ENCODE measurements around the gene CPS1.

GRCh38 chr2:210541290-210541902 is 15.0 kb upstream of the CPS1 start:
- TF ChIP-seq CTCF (IDR thresholded peaks at IDR 0.05; ENCODE audit: extremely low read depth in 1 of 2, insufficient read depth in 1 of 2, low read depth in 1 of 2, low read length in 2 of 2) (no peak), POLR2AphosphoS5 (IDR thresholded peaks at IDR 0.05; ENCODE audit: insufficient read depth, low read depth, low read length) (no peak), POLR2A (IDR thresholded peaks at IDR 0.05; ENCODE audit: low read depth, low read length) (no peak), MYC (IDR thresholded peaks at IDR 0.05; ENCODE audit: low read depth, low read length) (no peak), GATA2 (IDR thresholded peaks at IDR 0.05; ENCODE audit: insufficient read depth, insufficient read length, low read depth, low read length) (no peak)
